KMS-11 (cell line): ENCODE measurements around the gene PDK4.

Experiments
- H2AFZ ChIP-seq: fragments of 200-600 bp; sonication (generic); 2 replicates; pipeline ENCODE4 v1.6.1; 2016; ENCODE audit warnings: antibody characterized with exemption, mixed run types, low read depth
- H3K27ac ChIP-seq: fragments of 200-600 bp; sonication (generic); 2 replicates; pipeline ENCODE4 v1.6.1; 2016; ENCODE audit warnings: mild to moderate bottlenecking, mixed run types
- H3K27me3 ChIP-seq: fragments of 200-600 bp; sonication (generic); 2 replicates; pipeline ENCODE4 v1.6.1; 2017; ENCODE audit warnings: mild to moderate bottlenecking, low read depth, mixed run types, moderate library complexity; ENCODE audit not compliant: insufficient read depth
- H3K36me3 ChIP-seq: fragments of 200-600 bp; sonication (generic); 2 replicates; pipeline ENCODE4 v1.6.1; 2017; ENCODE audit warnings: mild to moderate bottlenecking, mixed run types; ENCODE audit not compliant: insufficient read depth
- H3K4me1 ChIP-seq: fragments of 200-600 bp; sonication (generic); 2 replicates; pipeline ENCODE4 v1.6.1; 2016; ENCODE audit warnings: mild to moderate bottlenecking, low read depth, mixed run types; ENCODE audit not compliant: poor library complexity, severe bottlenecking
- H3K4me2 ChIP-seq: fragments of 200-600 bp; sonication (generic); 2 replicates; pipeline ENCODE4 v1.7.0; 2016; ENCODE audit warnings: mild to moderate bottlenecking, mixed run types
- H3K4me3 ChIP-seq: fragments of 200-600 bp; sonication (generic); IDR thresholded peaks from 2 replicates; pipeline ENCODE4 v1.6.1; 2017; ENCODE audit warnings: low read depth, low read length, mixed read lengths; ENCODE audit not compliant: insufficient read depth
- H3K79me2 ChIP-seq: fragments of 200-600 bp; sonication (generic); 2 replicates; pipeline ENCODE4 v1.6.1; 2016; ENCODE audit warnings: low read depth, mixed run types; ENCODE audit not compliant: insufficient read depth
- H3K9ac ChIP-seq: fragments of 200-600 bp; sonication (generic); 2 replicates; pipeline ENCODE4 v1.6.1; 2016; ENCODE audit warnings: mild to moderate bottlenecking, mixed run types
- H4K20me1 ChIP-seq: fragments of 200-600 bp; sonication (generic); 2 replicates; pipeline ENCODE4 v1.6.1; 2016; ENCODE audit warnings: mild to moderate bottlenecking, mixed run types; ENCODE audit not compliant: insufficient read depth
- TF ChIP-seq, protein P1 (sequence below): fragments of 200-600 bp; sonication (generic); conservative IDR thresholded peaks from 2 replicates; pipeline ENCODE4 v1.6.1; 2017; ENCODE audit warnings: low read depth, mild to moderate bottlenecking, antibody characterized with exemption, low read length, moderate library complexity, mixed read lengths

The PDK4 gene

DNA sequence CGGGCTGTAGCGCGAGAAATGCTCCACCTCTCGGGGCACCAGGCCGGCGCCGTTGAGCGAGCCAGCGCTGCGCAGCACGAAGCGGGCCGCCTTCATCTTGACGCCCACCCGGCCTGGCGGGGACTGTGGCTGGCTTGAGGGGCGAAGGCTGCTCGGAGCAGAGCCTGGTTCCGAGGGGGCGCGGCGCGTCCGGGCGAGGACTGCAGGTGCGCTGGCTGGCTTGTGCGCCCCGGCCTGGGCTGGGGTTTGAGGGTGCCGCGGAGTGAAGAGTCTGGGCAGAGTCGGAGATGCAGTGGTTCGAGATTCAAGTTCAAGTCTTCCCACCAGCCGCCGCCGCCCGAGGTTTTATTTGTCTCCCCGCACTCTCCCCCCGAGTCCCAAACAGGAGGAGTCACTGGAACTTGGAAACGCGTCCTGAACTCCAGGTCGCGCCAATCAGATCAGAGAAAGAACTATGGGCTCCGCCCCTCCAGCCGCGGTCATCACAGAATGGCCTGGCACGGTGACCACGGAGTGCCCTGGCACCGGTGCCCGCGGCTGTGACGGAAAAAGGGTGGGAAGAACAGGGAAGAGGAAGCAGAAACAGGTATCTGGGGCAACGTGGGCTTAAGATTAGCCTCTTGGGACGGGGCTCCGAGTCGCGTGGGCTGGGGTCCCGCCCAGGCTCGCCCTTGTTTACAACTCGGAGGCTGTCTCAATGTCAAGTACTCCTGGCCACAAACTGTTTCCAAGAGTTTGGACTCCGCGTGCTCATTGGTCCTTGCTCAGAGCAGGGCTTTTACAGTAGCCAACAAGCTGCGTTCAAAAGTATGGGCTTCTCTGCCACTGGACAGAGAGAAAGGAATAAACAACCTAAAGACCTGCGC, at the start of gene PDK4:
PDK4 (minus strand) TSS at position 319 of the 866 bp plus-strand sequence; CDS start at position 96, 223 bp downstream.
- Histone ChIP-seq H3K4me1 (no peaks in the 10 kb centered on the region), H3K36me3 (no peaks in the 10 kb centered on the region), H2AFZ (no peak within 1 kb of the TSS), H3K9ac (no peak within 1 kb of the TSS), H3K4me2 (no peak within 1 kb of the TSS), H3K27ac (no peak within 1 kb of the TSS), H4K20me1 (no peaks in the 10 kb centered on the region), H3K27me3 (no peaks in the 10 kb centered on the region), H3K4me3 (no peak within 1 kb of the TSS), H3K79me2 (no peaks in the 10 kb centered on the region)
- TF ChIP-seq, protein P1, sequence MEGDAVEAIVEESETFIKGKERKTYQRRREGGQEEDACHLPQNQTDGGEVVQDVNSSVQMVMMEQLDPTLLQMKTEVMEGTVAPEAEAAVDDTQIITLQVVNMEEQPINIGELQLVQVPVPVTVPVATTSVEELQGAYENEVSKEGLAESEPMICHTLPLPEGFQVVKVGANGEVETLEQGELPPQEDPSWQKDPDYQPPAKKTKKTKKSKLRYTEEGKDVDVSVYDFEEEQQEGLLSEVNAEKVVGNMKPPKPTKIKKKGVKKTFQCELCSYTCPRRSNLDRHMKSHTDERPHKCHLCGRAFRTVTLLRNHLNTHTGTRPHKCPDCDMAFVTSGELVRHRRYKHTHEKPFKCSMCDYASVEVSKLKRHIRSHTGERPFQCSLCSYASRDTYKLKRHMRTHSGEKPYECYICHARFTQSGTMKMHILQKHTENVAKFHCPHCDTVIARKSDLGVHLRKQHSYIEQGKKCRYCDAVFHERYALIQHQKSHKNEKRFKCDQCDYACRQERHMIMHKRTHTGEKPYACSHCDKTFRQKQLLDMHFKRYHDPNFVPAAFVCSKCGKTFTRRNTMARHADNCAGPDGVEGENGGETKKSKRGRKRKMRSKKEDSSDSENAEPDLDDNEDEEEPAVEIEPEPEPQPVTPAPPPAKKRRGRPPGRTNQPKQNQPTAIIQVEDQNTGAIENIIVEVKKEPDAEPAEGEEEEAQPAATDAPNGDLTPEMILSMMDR = no peak

DNA sequence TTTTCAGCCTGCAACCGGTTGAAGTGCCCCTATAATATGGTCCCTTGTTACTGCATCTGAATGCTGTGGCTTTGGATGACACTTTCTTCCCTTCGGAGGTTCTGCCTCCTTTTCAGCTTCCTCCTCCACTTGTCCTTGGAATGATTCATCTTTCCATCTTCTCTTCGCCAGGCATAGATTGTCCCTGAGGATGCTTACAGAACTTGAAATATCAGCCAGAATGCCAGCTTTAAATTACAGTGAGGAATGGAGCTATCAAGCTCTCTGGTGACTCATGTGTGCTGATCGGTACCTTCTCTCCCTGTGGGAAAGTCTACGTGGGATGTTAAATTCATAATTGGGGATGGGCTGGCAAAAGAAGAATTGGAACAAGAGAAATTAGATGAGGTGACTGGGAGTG, 45.9 kb upstream of the PDK4 start:
- H3K36me3 ChIP-seq = no peaks in the 10 kb centered on the region
- H3K4me2 ChIP-seq = no peak overlapping the region
- no peak overlapping the region for H3K4me3 ChIP-seq
- H4K20me1 ChIP-seq = no peaks in the 10 kb centered on the region
- H3K27ac ChIP-seq = no peak overlapping the region
- TF ChIP-seq, protein P1 = no peak
- no peak overlapping the region for H3K9ac ChIP-seq
- no peak overlapping the region for H2AFZ ChIP-seq
- no peaks in the 10 kb centered on the region for H3K27me3 ChIP-seq
- H3K79me2 ChIP-seq = no peaks in the 10 kb centered on the region
- H3K4me1 ChIP-seq = no peaks in the 10 kb centered on the region

DNA sequence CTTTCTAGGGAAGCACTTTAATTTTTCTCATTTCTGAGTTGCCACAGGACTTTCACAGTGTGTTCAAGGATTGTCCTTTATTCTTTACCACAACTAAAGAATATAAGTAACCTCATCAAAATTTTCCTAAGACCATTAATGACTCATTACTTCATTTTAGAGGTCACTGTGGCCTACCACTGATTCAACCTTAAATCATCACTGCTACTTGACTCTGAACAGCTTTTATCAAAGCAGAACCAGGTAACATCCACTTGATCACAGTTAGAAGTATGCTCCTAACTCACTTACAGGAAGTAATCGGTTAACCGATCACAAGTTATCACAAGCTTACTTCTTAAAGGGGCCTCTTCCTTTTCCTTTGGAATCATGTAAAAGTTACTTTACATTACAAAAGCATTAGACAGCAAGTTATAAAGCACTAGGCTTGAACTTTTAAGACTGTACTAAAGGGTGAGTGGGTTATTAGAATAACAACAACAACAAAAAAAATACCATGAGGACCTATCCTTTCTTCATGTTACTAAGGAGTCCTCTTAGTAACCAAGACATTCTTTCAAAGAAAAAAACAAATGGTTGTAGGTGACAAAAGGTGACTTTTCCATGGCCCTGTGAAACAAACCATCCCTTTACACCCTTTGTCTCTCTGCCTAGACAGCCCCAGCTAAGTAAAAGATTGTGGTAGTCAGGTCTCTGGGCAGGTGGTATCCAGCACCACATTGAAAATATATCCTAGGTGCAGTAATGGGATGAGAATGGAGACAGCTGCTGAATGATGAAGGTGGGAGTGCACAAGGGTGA, 40.0 kb upstream of the PDK4 start:
- Histone ChIP-seq H3K27me3 (no peaks in the 10 kb centered on the region), H3K36me3 (no peaks in the 10 kb centered on the region), H3K9ac (no peak overlapping the region), H2AFZ (no peak overlapping the region), H3K4me1 (no peaks in the 10 kb centered on the region), H3K79me2 (no peaks in the 10 kb centered on the region), H4K20me1 (no peaks in the 10 kb centered on the region), H3K4me3 (no peak overlapping the region), H3K27ac (no peak overlapping the region), H3K4me2 (no peak overlapping the region)
- TF ChIP-seq, protein P1 = no peak

DNA sequence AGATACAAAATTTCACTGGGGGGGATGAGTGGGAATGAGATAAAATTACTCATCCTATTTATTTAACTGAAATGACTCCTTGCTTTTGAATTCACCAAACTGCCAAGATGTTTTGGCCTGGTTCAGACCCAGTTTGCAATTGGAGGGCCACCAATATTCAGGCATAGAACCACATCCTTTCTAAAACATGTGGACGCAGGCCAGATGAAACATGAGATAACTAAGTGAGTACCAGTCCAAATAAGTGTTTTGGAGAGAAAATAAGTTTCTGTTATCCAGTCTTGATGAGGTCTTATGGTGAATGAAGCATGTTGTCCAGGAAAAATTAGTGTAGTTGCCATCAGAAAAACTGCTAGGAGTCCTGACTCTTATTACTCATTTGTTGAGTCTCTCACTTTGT, 36.3 kb upstream of the PDK4 start:
- no peaks in the 10 kb centered on the region for H3K4me1 ChIP-seq
- H4K20me1 ChIP-seq = no peaks in the 10 kb centered on the region
- no peak overlapping the region for H3K27ac ChIP-seq
- H3K9ac ChIP-seq = no peak overlapping the region
- no peak overlapping the region for H3K4me2 ChIP-seq
- H3K4me3 ChIP-seq = no peak overlapping the region
- H2AFZ ChIP-seq = no peak overlapping the region
- H3K79me2 ChIP-seq = no peaks in the 10 kb centered on the region
- no peaks in the 10 kb centered on the region for H3K36me3 ChIP-seq
- no peaks in the 10 kb centered on the region for H3K27me3 ChIP-seq
- TF ChIP-seq, protein P1 = no peak
